Activated CD4-positive, CD25-positive, alpha-beta regulatory T cell treated with anti-CD3 and anti-CD28 coated beads, Interleukin-2, amount 50 U/mL, for 16 hours (primary cell): ENCODE data around the gene FCRLA.
"Not testable (repeated sequence)": the region's sequence is repeated elsewhere in the genome, so short reads cannot be mapped to it uniquely, and the experiment has no call there.

Experiments
- DNase-seq: peaks from one replicate; pipeline ENCODE4 v3.0.0-alpha.2; 2020; ENCODE audit warnings: low read depth, low spot score

Gene FCRLA, protein sequence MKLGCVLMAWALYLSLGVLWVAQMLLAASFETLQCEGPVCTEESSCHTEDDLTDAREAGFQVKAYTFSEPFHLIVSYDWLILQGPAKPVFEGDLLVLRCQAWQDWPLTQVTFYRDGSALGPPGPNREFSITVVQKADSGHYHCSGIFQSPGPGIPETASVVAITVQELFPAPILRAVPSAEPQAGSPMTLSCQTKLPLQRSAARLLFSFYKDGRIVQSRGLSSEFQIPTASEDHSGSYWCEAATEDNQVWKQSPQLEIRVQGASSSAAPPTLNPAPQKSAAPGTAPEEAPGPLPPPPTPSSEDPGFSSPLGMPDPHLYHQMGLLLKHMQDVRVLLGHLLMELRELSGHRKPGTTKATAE

DNA sequence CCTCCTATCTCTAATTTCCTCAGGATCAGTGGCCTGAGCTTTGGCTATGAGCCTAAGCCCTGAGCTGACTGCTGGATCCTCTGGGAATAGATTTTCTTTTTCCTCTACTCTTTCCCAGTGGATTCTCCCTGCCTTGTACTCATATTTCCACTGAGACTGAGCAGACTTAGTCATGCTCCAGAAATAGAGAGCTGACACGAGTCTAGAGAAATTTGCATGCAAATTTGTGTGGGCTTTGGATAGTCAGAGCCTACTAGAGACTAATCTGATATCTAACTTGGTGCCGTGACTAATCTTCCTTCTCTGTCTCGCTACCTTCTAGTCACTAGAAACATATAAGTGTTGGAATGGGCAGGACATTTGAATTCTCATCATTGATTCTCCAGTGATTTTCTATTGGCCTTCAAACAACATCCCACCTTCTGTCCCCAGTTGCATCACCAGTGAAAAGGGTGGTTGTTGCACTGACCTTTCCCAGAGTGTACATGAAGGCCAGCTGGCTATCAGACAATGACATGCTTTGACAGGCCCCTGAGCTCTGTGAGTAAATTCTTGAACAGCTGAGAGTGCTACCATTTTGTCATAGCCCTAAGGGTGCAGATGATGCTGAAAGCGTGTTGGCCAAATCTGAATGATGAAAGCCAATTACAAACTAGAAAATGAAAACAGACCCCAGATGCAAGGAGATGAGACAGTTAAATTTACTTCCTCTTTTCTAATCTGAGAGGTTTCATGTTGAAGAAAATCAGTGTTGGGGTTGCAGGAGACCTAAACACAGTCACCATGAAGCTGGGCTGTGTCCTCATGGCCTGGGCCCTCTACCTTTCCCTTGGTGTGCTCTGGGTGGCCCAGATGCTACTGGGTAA is at the start of gene FCRLA:
TSS of gene FCRLA (plus strand) at position 748 of the 866 bp plus-strand sequence. CDS start at position 784, 36 bp downstream.
- no peak for DNase-seq

GRCh38 chr1:161658524-161658923 is 48.5 kb upstream of the FCRLA start:
- not testable (repeated sequence) for DNase-seq

- not testable (repeated sequence) for DNase-seq
Measured at GRCh38 chr1:161661660-161662311, 45.2 kb upstream of the FCRLA start.

DNA sequence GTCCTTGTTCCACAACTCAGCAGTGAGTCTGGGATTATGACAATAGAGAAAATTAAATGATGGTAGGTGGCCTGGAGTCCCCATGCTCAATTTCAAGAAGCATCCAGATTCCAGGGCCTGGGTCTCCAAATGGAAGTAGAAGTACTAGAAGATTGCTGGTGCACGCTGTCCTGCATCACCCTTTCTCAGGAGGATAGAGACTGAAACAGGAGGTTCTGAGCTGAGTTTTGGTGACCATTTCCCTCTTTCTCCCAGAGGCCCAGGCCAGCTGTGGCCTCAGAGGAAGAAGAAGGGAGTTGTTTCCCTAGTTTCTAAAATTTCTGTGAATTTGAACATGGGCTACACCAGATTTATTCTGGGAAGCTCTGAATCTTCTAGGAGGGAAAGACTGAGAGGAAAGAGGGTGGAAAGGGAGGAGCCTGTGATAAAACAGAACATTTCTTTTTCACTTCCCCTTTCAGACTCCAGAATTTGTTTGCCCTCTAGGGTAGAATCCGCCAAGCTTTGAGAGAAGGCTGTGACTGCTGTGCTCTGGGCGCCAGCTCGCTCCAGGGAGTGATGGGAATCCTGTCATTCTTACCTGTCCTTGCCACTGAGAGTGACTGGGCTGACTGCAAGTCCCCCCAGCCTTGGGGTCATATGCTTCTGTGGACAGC is 44.2 kb upstream of the FCRLA start, which contains the start of gene FCGR2B:
TSS of gene FCGR2B (plus strand) at position 460 of the 656 bp plus-strand sequence. CDS start at position 559, 99 bp downstream.
- not testable (repeated sequence) for DNase-seq

DNA sequence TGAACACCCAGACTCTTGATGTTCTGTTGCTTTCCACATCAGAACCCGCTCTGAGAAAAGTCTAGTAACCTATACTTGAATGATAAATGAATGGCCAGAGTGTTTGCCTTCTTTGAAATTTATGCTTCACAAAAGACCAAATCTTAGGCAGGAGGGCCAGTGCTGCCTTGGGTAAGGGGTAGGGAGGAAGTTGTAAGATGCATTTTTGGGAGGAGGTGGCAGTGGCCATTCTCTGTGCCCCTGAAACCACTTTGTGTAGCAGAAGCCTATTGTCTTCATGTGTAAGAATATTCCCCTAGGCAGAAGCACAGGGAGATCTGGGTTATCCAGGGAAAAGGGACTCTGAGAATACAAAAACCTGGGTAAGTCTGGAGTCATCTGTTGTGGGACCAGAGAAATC is 43.5 kb upstream of the FCRLA start:
- DNase-seq: not testable (repeated sequence)

GRCh38 chr1:161664689-161665088 is 42.3 kb upstream of the FCRLA start:
- not testable (repeated sequence) for DNase-seq

DNA sequence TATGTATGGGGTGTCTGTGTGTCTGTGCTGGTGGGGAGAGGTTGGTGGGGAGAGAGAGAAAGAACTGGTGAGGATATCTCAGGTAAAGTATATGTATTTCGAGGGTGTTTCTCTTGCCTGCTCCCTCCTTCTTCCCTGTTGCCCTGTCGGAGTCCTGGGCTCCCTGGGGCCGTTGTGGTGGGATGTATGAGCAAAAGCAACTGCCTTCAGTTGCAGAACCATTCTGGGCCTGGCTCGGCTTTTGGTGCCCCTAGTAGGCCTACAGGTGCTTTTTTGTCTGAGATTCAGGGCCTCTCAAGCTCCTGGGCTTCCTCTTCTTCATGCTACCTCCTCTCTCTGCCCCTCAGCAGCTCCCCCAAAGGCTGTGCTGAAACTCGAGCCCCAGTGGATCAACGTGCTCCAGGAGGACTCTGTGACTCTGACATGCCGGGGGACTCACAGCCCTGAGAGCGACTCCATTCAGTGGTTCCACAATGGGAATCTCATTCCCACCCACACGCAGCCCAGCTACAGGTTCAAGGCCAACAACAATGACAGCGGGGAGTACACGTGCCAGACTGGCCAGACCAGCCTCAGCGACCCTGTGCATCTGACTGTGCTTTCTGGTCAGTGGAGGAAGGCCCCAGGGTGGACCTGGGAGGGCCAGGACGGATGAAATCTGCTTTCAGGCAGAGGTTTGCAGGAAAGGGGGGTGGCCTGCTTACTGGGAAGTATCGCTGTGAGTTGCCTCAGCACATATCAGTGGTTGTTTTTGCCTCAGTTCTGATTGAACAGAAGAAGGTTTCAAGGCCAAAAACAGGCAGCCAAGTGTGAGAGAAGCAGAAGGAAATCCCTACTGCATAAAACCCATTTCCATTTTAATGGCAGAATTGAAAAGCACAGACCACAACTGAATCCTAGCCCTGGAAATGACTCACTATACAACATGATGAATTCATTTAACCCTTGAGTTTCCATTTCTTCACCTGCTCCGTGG is 35.7 kb upstream of the FCRLA start:
- DNase-seq: not testable (repeated sequence)

DNA sequence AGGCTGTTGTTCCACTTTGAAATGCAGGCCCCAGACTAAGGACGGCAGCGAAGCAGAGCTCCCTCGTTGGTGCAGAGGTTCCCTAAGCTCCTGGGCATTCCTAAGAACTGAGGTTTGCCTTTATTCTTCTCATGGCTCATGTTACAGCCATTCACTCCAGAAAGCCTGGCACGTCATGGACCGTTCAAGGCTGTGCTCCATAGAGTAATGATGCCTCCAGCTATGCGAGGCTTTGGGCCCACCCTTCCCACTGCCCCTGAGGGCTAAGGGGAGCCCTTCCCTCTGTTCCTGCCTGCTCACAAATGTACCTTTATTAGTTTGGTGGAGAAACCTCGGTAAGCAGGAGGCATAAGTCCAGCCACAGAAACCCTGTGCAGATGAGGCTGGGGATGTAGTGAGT is 33.6 kb upstream of the FCRLA start:
- DNase-seq: not testable (repeated sequence)

DNA sequence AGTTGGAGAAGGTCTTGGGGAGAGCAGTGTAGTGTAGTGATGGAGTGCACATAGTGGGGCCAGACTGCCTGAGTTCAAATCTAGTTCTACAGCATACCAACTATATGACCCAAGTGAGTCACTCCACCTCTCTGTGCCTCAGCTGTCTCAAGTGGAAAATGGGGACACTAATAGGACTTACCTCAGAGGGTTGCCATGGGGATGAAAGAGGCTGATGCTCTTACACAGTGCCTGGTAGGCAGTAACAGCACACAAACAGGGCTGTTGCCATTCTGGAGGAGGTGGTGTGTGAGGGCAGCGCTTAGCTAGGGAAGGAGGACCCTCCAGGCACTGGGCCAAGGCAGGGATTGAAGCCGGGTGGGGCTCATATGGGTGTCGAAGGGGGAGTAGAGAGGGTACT is 32.6 kb upstream of the FCRLA start:
- DNase-seq: not testable (repeated sequence)

- DNase-seq: not testable (repeated sequence)
Measured at GRCh38 chr1:161674908-161675307, 32.1 kb upstream of the FCRLA start.

DNA sequence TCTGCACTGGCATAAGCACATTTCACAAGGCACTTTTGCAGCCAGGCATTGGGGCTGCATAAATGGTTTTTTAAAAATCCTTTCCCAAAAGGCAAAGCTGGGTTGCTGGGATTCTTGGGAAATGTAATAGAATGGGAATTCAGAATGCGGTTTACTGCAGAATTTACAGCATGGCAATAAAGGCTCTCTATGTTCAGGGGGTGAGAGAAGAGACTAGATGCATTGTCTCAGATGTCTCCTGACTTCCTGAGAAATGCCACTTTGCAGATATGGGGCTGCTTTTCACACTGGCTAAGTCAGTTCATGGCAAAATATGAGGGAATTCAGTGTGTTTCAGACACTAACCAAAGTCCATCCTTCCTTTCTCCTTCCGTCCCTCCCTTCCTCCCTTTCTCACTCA is 30.6 kb upstream of the FCRLA start:
- no peak for DNase-seq

GRCh38 chr1:161676958-161677689 is 29.9 kb upstream of the FCRLA start:
- no peak for DNase-seq

DNA sequence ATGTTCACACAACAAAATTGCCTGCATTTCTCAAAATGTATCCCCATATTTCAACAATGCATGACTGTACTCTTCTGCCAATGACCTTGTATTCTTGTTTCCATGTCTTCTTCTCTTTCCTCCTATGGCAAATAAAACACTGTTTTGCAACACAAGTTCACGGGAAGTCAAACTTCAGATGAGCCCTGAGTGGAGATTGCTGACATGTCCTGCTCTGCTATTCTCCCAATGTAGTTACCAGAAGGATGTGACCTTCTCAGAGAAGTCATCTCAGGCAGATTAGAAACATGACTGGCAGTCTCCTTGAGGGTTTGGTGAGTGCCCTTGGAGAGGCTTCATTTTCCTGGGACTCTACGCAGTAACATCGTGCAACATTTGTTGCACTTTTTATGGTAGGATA is 28.5 kb upstream of the FCRLA start:
- DNase-seq: no peak

DNA sequence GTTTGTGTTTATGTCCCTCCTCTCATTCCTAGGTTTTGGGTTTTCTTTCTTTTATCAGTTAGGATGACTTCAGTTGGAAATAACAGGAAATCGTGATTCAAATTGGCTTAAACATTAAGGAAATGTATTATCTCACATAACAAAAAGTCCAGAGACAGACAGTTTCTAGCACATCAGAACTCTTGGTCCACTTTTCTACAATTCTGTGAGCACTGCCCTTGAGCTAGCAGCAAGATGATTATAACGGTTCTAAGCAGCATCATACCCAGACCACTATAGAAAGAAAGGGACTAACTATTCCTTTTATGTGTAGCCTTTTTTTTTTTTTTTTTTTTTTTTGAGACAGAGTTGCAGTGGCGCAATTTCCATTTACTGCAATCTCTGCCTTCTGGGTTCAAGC is 25.1 kb upstream of the FCRLA start:
- no peak for DNase-seq

DNA sequence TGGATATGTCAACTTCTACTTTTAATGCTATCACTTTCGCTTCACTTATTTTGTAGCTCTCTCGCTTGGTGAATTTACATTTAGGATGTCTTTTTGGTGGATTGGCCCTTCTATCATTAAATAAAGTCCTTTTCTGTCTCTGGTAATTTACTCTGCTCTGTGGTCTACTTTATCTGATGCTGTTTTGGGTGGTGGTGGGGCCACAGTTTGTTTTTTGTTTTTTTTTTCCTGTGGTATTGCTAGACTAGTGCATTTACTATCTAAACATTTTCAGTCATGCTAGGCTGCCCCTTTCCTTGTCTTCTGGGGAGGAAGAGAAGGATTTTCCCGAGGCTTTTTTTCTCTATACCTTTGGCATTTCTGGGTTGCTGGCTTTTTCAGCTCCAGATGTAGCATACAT is 18.1 kb upstream of the FCRLA start:
- no peak for DNase-seq

DNA sequence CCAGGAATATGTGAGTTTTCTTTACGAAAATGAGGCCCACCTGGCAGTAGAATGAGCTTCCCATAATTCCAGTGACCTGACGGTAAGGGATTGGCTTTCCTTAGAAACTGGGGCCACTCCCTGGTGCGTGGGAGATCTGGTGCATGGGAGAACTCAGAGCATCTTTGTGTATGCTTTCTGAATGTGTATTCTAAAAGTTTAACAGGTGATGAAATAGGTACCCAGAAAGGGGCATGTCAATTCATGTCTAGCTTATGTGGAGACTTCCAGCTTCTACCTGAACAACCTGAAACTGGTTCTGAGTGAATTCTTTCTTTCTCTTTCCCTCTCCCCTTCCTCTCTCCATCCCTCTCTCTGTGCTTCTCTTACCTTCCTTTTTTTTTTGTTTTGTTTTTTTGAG is 15.2 kb upstream of the FCRLA start:
- no peak for DNase-seq

DNA sequence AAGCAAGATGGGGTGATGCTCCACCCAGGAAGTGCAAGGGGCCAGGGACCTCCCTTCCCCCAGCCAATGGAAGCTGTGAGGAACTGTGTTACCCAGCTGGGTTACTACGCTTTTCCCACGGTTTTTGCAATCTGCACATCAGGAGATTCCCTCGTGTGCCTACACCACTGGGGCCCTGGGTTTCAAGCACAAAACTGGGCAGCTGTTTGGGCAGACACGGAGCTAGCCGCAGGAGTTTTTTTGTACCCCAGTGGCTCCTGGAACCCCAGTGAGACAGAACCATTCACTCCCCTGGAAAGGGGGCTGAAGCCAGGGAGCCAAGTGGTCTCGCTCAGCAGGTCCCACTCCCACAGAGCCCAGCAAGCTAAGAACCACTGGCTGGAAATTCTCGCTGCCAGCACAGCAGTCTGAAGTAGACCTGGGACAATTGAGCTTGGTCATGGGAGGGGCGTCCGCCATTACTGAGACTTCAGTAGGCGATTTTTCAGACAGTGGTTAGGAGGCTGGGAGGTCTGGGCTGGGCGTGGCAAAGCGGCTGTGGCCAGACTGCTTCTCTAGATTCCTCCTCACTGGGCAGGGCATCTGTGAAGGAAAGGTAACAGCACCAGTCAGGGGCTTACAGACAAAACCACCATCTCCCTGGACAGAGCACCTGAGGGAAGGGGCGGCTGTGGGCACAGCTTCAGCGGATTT is 13.9 kb upstream of the FCRLA start:
- not testable (repeated sequence) for DNase-seq

GRCh38 chr1:161698302-161698701 is 8.7 kb upstream of the FCRLA start:
- not testable (repeated sequence) for DNase-seq

DNA sequence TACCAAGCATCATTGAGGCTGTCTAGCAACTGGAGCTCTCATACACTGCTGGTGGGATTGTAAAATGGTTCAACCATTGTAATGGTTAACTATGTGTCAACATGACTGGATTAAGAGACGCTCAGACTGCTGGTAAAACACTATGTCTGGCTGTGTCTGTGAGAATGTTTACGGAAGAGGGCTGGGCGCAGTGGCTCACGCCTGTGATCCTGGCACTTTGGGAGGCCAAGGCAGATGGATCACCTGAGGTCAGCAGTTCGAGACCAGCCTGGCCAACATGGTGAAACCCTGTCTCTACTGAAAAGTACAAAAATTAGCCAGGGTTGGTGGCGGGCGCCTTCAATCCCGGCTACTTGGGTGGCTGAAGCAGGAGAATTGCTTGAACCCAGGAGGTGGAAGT is 4.8 kb upstream of the FCRLA start:
- DNase-seq: no peak
